Lung (tissue), 12 donors: Measurements from ENCODE around the gene TIRAP. TPM values are rescaled to one million over a fixed set of nuclear protein-coding genes. Genes with fewer than 3 reads are reported as not detected.
A peak's percentile ranks its signal among the peaks of the same experiment; 100 is the strongest.

Experiments
- ATAC-seq: fragments of 200-7000 bp; cut with Tn5 transposase; one replicate; pipeline ENCODE4 v1.9.1; 2020; ENCODE audit warnings: moderate number of reproducible peaks; ENCODE audit not compliant: insufficient read depth, low FRiP score
- DNase-seq, 3 donors: peaks; one replicate each; pipeline ENCODE4 v3.0.0-alpha.2; 2013 to 2017
- H3K27ac ChIP-seq, 2 donors: one replicate each; pipeline ENCODE4 v1.5.1; 2013; ENCODE audit warnings: mild to moderate bottlenecking in 2 of 2, moderate library complexity in 2 of 2, control low read depth in 1 of 2, inconsistent platforms in 1 of 2, low read depth in 1 of 2, low read length in 1 of 2
- H3K27me3 ChIP-seq, 3 donors: one replicate each; pipeline ENCODE4 v1.5.1; 2013; ENCODE audit warnings: low read length in 2 of 3; ENCODE audit not compliant: control insufficient read depth in 3 of 3, insufficient read depth in 3 of 3
- H3K36me3 ChIP-seq, 4 donors: one replicate each; pipeline ENCODE4 v1.5.1; 2013; ENCODE audit warnings: low read length in 4 of 4, mild to moderate bottlenecking in 1 of 4, moderate library complexity in 1 of 4; ENCODE audit not compliant: control insufficient read depth in 4 of 4, insufficient read depth in 4 of 4
- H3K4me1 ChIP-seq, 5 donors: one replicate each; pipeline ENCODE4 v1.5.1; 2013; ENCODE audit warnings: low read length in 5 of 5, mild to moderate bottlenecking in 2 of 5, moderate library complexity in 1 of 5; ENCODE audit not compliant: control insufficient read depth in 5 of 5, insufficient read depth in 5 of 5
- H3K4me3 ChIP-seq: one replicate; pipeline ENCODE4 v1.5.1; 2013; ENCODE audit warnings: mild to moderate bottlenecking, control low read depth, moderate library complexity
- H3K9ac ChIP-seq, 2 donors: one replicate each; pipeline ENCODE4 v1.5.1; 2013; ENCODE audit warnings: low read length in 2 of 2, control low read depth in 1 of 2; ENCODE audit not compliant: insufficient read depth in 1 of 2
- H3K9me3 ChIP-seq, 4 donors: one replicate each; pipeline ENCODE4 v1.5.1; 2013; ENCODE audit warnings: low read length in 3 of 4, mild to moderate bottlenecking in 1 of 4, moderate library complexity in 1 of 4; ENCODE audit not compliant: control insufficient read depth in 4 of 4, insufficient read depth in 3 of 4
- WGBS, 2 donors: extraction: QIAGEN DNeasy Blood & Tissue Kit; methylation state at CpG; one replicate each; pipeline ENCODE4 v1.1.7; 2013; 5-methylcytosine and 5-hydroxymethylcytosine counted together
- polyA plus RNA-seq, 2 donors: library from polyadenylated mRNA; stranded (reverse); fragments of 200-250 nt; gene quantifications; one replicate each; pipeline ENCODE4 v1.2.1, GENCODE V29; 2013
- total RNA-seq, 2 donors: library from RNA; depleted of rRNA in 1 of 2; stranded (reverse); fragments of >200 nt in 1 of 2; gene quantifications; one replicate each; pipeline ENCODE4 v1.2.1, GENCODE V29; 2014 to 2021
- TF ChIP-seq, protein P1 (sequence below): IDR thresholded peaks from 2 replicates; pipeline ENCODE4 v1.5.1; 2012; ENCODE audit warnings: mild to moderate bottlenecking; ENCODE audit errors: control extremely low read depth, extremely low read depth
- donor health status: control.
- donor health status: control.
- donor health status: Bipolar disorder and iron deficiency.
- donor health status: healthy.
- donor health status: DM: yes; HTN: yes; CAD: no.

TIRAP gene
- total and polyA plus RNA-seq, 4 donors: 5.5 to 12.5 (median 9.7) TPM

- no peaks in the 10 kb centered on the region for H3K9me3 ChIP-seq
- peak within 1 kb of the TSS; percentile 97 to 99 for H3K9ac ChIP-seq
- WGBS, 2 donors: 0% methylated on average over 59 to 64 of the region's 64 CpGs
- ATAC-seq (peak; percentile 100), DNase-seq (peak; percentile 99 to 100 (median 99))
- H3K27ac ChIP-seq: peak within 1 kb of the TSS; percentile 91 to 97
- TF ChIP-seq, protein P1, sequence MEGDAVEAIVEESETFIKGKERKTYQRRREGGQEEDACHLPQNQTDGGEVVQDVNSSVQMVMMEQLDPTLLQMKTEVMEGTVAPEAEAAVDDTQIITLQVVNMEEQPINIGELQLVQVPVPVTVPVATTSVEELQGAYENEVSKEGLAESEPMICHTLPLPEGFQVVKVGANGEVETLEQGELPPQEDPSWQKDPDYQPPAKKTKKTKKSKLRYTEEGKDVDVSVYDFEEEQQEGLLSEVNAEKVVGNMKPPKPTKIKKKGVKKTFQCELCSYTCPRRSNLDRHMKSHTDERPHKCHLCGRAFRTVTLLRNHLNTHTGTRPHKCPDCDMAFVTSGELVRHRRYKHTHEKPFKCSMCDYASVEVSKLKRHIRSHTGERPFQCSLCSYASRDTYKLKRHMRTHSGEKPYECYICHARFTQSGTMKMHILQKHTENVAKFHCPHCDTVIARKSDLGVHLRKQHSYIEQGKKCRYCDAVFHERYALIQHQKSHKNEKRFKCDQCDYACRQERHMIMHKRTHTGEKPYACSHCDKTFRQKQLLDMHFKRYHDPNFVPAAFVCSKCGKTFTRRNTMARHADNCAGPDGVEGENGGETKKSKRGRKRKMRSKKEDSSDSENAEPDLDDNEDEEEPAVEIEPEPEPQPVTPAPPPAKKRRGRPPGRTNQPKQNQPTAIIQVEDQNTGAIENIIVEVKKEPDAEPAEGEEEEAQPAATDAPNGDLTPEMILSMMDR: no peak
- no peaks in the 10 kb centered on the region for H3K27me3 ChIP-seq
- peaks cover 22 to 47% (median 35%) of the 10 kb centered on the region in 4 donors for H3K36me3 ChIP-seq
- H3K4me1 ChIP-seq: peaks cover 0 to 15% (median 6%) of the 10 kb centered on the region in 5 donors
- peak within 1 kb of the TSS; percentile 88 for H3K4me3 ChIP-seq
These were observed 13.9 kb upstream of the TIRAP start, which contains the start of the genes FOXRED1 and SRPRA for GRCh38 chr11:126268708-126269579. TSS of gene FOXRED1 (plus strand) at chr11:126269154. CDS start at chr11:126269207, 53 bp downstream. TSS of gene SRPRA (minus strand) at chr11:126268895. CDS start at chr11:126268804, 91 bp downstream.

DNA sequence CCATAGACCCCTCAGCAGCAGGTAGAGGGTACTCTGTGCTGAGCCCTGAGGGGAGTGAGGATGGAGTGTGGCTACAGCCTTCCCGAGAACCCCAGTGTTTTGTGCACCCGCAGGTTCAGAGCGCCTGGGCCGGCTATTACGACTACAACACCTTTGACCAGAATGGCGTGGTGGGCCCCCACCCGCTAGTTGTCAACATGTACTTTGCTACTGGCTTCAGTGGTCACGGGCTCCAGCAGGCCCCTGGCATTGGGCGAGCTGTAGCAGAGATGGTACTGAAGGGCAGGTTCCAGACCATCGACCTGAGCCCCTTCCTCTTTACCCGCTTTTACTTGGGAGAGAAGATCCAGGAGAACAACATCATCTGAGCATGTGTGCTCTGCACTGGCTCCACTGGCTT lies 5.6 kb upstream of the TIRAP start:
- DNase-seq (no peak), ATAC-seq (no peak)
- Histone ChIP-seq H3K27ac (no peak overlapping the region), H3K4me1 (peaks cover 4 to 14% (median 8%) of the 10 kb centered on the region in 5 donors), H3K4me3 (no peak overlapping the region), H3K27me3 (no peaks in the 10 kb centered on the region), H3K36me3 (peaks cover 11 to 25% (median 18%) of the 10 kb centered on the region in 4 donors), H3K9ac (no peak overlapping the region), H3K9me3 (no peaks in the 10 kb centered on the region)
- TF ChIP-seq, protein P1: no peak
- WGBS, 2 donors: 94 to 95% methylated on average over 11 of the region's 11 CpGs

DNA sequence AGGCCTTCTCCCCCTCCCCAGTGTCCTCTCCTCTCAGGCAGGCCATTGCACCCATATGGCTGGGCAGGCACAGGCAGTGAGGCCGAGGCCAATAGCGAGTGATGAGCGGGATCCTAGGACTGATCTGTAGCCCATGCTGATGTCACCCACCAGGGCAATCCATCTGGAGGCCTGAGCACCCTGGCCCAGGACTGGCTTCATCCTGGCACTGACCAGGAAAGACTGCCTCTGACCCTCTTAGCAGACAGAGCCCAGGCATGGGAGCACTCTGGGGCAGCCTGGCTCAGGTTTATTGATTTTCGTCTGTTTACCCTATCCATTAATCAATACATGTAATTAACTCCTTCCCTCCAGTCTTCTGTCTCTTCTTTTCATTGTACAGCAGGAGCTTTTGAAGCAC lies 5.1 kb upstream of the TIRAP start:
- Histone ChIP-seq H3K9me3 (no peaks in the 10 kb centered on the region), H3K4me3 (no peak overlapping the region), H3K9ac (no peak overlapping the region), H3K36me3 (peaks cover 11 to 22% (median 18%) of the 10 kb centered on the region in 4 donors), H3K27ac (no peak overlapping the region), H3K4me1 (peaks cover 4 to 16% (median 8%) of the 10 kb centered on the region in 5 donors), H3K27me3 (no peaks in the 10 kb centered on the region)
- WGBS, 2 donors: 93 to 94% methylated on average over 4 of the region's 4 CpGs
- DNase-seq (no peak), ATAC-seq (no peak)
- TF ChIP-seq, protein P1: no peak
